NCI-H187 treated with DMSO at 0.1 percent for 48 hours (cell line): ENCODE results near the gene ABCD1.
"Not testable (repeated sequence)": the region's sequence is repeated elsewhere in the genome, so short reads cannot be mapped to it uniquely, and the experiment has no call there.

Experiments used
- DNase-seq: peaks from one replicate; lab custom pipeline; 2025; lab: John Stamatoyannopoulos, UW

ABCD1 gene

GRCh38 chrX:153724252-153725038 is at the start of gene ABCD1, which contains the start of gene BCAP31:
ABCD1 (plus strand) TSS chrX:153724856; CDS start chrX:153725267, 411 bp downstream.
BCAP31 (minus strand) TSS chrX:153724387; CDS start chrX:153723244, 1,143 bp downstream.
- DNase-seq: peak; percentile 60

- DNase-seq: no peak
Measured at GRCh38 chrX:153681175-153681574, 43.5 kb upstream of the ABCD1 start.

GRCh38 chrX:153683486-153683885 is 41.2 kb upstream of the ABCD1 start:
- DNase-seq: not testable (repeated sequence)

DNA sequence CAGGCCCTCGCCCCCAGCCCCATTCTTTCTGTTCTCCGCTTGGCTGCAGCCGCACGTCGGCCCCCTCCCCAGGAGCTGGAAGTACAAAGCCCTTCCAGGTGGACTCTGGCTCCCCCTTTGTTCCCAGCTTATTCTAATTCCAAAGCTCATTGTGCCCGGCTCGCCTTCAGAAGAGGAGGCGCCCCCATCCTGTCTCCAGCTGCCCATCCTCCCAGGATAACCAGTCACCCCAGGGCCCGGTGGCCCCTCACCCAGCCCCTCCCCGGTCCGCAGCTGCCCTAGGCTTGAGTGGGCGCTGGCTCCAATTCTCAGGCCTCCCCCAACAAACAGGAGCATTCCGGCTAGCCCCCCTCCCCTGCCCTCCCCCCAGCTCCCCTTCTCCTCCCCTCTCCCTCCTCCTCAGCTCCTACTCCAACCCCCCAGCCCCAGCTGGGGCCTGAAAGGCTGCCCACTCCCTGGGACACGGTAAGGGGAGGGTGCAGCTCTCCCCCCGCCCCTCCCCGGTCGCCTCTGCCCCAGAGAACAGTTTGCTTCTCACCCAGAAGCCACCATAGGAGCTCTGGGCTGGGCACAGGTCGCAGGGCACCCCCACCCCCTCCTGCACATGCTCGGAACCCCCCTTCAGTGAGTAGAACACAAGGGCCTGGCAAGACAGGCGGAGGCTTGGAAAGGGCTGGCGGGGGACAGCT is 40.0 kb upstream of the ABCD1 start:
- no peak for DNase-seq

DNA sequence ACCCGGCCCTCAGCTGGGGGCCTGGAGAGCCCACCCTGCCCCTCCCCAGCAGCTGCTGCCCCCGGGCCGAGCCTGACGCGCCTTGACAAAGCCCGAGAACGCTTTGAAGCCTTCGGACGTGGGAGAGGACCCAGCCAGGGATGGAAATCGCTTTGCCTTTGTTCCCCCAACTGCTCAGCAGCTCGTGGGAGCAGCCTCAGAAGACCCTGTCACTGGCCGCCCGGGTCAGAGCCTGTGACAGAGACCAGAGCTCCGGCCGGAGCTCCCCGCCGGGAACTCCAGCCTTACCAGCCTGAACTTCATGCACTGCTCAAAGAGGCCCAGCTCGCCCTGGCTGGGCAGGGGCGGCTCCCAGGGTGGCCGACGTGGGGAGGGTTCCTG is 39.5 kb upstream of the ABCD1 start:
- no peak for DNase-seq

- no peak for DNase-seq
Measured at GRCh38 chrX:153685751-153686696, 38.6 kb upstream of the ABCD1 start.

- no peak for DNase-seq
Measured at GRCh38 chrX:153686711-153687110, 37.9 kb upstream of the ABCD1 start.

DNA sequence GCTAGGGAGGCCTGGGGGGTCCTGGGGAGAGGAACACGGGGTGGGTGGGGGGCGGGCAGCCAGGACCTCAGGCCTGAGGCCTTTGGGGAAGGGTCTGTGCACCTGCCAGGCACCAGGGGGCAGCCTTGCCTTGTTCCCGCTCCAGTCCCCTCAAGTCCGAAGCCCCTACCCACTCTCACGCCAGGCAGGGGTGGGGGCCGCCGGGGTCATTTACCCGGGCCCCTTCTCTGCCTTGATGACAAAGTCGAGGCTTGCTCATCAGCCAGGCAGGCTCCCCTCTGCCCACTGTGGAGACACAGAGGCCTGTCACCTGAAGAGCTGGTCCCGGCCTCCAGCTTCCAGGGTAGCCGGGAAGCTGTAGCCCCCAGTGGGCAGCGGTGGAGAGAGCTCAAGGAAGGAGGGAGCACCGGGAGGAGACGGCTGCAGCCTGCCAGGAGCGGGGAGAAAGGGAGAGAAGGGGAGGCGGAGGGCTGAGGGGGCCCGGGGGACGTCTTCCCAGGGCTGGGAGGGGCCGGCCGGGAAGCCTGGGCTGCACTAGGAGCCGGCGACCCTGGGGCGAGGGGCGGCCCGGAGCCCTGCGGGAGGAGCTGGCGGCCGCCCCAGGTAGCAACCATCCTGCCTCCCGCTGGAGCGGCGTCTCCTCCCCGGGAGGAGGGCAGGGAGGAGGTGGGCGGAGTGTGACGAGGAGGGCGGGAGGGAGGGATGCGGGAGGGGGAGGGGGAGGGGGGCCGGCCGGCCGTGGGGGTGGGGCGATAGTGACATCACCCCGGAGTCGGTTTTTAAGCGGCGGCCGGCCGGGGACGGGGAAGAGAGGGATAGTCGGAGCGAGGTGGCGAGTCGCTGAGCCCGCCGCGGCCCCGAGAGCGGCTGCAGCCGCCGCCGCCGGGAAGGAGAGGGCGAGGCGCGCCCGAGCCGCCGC is 37.3 kb upstream of the ABCD1 start, which contains the start of gene SLC6A8:
Gene SLC6A8 (plus strand): TSS at position 806 of the 919 bp plus-strand sequence. CDS start 649 bp downstream, outside the sequence.
- DNase-seq: no peak

GRCh38 chrX:153688071-153688470 is 36.6 kb upstream of the ABCD1 start:
- DNase-seq: no peak

- DNase-seq: no peak
Measured at GRCh38 chrX:153688506-153688905, 36.1 kb upstream of the ABCD1 start.

- no peak for DNase-seq
Measured at GRCh38 chrX:153688911-153689590, 35.6 kb upstream of the ABCD1 start.

DNA sequence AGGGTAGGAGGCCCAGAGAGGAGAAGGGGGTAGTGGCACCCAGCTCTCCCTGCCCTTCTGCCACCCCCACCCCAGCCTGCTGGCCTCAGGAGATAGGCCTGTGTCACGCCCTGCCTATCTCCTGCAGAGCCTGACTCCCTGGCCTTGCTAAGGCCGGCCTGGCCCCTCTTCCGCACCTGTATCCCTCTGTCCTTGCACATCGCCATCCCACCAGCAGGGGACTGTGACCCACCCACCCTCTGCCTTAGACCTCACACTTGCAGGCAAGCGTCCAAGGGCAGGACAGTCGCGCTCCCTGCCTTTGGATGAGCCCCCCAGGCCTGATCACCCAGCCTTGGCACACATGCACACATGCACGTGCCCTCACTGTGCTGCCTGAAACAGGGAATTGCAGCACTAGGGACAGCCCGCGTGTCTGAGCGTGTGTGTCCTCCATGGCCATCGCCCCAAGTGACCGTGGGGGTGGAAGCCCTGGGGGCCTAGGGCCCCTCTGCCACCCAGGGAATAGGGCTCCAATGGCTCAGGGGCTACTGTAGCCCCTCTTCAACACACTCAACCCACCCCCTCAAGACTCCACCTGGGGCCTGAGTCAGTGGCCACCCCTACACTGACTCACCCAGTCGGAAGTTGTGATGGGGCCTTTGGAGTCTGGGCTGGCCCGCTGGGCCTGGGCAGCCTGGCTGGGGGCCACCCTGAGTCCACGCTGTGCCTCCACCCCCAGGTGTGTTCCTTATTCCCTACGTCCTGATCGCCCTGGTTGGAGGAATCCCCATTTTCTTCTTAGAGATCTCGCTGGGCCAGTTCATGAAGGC is 34.8 kb upstream of the ABCD1 start:
- no peak for DNase-seq

GRCh38 chrX:153690466-153690865 is 34.2 kb upstream of the ABCD1 start:
- no peak for DNase-seq

GRCh38 chrX:153691032-153691827 is 33.4 kb upstream of the ABCD1 start:
- DNase-seq: not testable (repeated sequence)

DNA sequence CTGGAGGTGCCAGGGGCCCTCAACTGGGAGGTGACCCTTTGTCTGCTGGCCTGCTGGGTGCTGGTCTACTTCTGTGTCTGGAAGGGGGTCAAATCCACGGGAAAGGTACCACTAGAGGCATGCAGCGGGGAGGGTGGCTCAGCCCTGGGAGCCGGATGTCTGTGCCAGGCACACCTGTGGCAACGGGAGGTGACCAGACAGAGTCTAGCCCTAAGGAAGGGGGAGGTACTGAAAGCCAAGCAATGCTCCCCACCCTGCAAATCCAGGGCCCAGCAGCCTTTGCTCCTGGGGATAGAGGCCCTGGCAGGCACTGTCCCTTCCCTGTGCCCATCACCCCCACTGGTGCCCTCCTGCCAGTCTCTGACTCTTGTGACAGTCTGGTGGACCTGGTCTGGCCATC is 32.7 kb upstream of the ABCD1 start:
- no peak for DNase-seq

DNA sequence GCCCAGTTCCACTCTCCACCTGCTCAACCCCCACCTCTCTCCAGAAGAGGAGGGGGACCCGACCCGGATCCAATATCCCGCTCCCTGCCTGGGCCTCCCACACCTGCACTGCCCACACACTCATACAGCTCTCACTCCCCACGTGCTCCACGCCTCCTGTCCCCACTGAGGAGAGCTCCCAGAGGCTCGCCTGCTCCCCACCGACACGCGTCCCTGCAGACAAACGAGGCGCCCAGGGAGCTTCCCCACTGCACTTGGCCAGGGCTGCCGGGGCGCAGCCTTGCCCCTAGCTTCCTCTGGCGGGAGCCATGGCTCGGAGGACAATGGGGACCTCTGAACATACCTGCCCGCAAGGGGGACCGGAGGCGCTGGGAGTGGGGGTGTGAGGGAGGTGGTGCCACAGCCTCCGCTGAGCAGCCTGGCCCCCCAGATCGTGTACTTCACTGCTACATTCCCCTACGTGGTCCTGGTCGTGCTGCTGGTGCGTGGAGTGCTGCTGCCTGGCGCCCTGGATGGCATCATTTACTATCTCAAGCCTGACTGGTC is 32.0 kb upstream of the ABCD1 start:
- DNase-seq: no peak

- no peak for DNase-seq
Measured at GRCh38 chrX:153693216-153694086, 31.2 kb upstream of the ABCD1 start.
